ENCODE measurements around the gene IGF2BP2. TPM values are rescaled to one million over a fixed set of nuclear protein-coding genes. Genes with fewer than 3 reads are reported as not detected.
"Not testable (repeated sequence)": the region's sequence is repeated elsewhere in the genome, so short reads cannot be mapped to it uniquely, and the experiment has no call there.

IGF2BP2 gene
- total RNA-seq, 4 donors from 2014 or later, result 12.4 to 45.7 (median 15.9) TPM

GRCh38 chr3:185702262-185703225 lies 122.3 kb downstream of the IGF2BP2 start:
- intact Hi-C loops (cut with DNase I), result no loop called here
- DNase-seq, result no peak
- Histone ChIP-seq H3K9me3 (no peaks in the 10 kb centered on the region), H3K36me3 (no peaks in the 10 kb centered on the region), H3K27ac (no peak overlapping the region), H3K4me3 (replicated peaks in 1 of 3) (no peak overlapping the region), H3K27me3 (no peaks in the 10 kb centered on the region), H3K4me1 (no peaks in the 10 kb centered on the region)
- no peak for TF ChIP-seq POLR2A (IDR thresholded peaks at IDR 0.05)
- TF ChIP-seq, protein P1, sequence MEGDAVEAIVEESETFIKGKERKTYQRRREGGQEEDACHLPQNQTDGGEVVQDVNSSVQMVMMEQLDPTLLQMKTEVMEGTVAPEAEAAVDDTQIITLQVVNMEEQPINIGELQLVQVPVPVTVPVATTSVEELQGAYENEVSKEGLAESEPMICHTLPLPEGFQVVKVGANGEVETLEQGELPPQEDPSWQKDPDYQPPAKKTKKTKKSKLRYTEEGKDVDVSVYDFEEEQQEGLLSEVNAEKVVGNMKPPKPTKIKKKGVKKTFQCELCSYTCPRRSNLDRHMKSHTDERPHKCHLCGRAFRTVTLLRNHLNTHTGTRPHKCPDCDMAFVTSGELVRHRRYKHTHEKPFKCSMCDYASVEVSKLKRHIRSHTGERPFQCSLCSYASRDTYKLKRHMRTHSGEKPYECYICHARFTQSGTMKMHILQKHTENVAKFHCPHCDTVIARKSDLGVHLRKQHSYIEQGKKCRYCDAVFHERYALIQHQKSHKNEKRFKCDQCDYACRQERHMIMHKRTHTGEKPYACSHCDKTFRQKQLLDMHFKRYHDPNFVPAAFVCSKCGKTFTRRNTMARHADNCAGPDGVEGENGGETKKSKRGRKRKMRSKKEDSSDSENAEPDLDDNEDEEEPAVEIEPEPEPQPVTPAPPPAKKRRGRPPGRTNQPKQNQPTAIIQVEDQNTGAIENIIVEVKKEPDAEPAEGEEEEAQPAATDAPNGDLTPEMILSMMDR (IDR thresholded peaks at IDR 0.05), result no peak
- 49 to 51% methylated on average over 10 of the region's 10 CpGs for WGBS, 2 donors

GRCh38 chr3:185701611-185702261 lies 123.1 kb downstream of the IGF2BP2 start:
- Histone ChIP-seq H3K27ac (no peak overlapping the region), H3K36me3 (no peaks in the 10 kb centered on the region), H3K4me3 (replicated peaks in 1 of 3) (no peak overlapping the region), H3K27me3 (no peaks in the 10 kb centered on the region), H3K4me1 (no peaks in the 10 kb centered on the region), H3K9me3 (no peaks in the 10 kb centered on the region)
- 52 to 59% methylated on average over 10 of the region's 10 CpGs for WGBS, 2 donors
- intact Hi-C loops (cut with DNase I), result no loop called here
- no peak for DNase-seq
- TF ChIP-seq, protein P1 (IDR thresholded peaks at IDR 0.05), result no peak
- no peak for TF ChIP-seq POLR2A (IDR thresholded peaks at IDR 0.05)

DNA sequence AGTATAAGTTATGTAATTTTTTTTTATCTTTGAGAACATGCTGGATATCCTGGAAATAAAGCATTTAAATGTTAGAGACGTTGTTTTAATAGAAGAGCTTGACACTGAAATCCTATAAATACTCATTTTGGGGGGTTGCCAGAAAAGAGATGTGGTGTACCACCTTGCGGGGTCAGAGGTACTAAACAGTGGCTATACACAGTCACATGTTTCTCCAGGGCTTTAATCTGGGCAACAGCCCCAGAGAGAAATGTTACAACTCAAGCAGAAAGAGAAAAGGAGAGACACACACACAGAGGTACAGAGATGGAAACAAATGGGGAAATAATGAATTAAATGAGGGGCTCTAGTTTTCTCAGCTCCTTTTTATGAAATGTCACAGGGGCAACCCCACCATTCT lies 124.9 kb downstream of the IGF2BP2 start:
- DNase-seq, result no peak
- Histone ChIP-seq H3K27me3 (no peaks in the 10 kb centered on the region), H3K4me1 (no peaks in the 10 kb centered on the region), H3K36me3 (no peaks in the 10 kb centered on the region), H3K27ac (no peak overlapping the region), H3K4me3 (replicated peaks in 1 of 3) (no peak overlapping the region), H3K9me3 (no peaks in the 10 kb centered on the region)
- 68 to 75% methylated on average over 2 of the region's 2 CpGs for WGBS, 2 donors
- TF ChIP-seq, protein P1 (IDR thresholded peaks at IDR 0.05), result no peak
- no peak for TF ChIP-seq POLR2A (IDR thresholded peaks at IDR 0.05)
- intact Hi-C loops (cut with DNase I), result no loop called here

DNA sequence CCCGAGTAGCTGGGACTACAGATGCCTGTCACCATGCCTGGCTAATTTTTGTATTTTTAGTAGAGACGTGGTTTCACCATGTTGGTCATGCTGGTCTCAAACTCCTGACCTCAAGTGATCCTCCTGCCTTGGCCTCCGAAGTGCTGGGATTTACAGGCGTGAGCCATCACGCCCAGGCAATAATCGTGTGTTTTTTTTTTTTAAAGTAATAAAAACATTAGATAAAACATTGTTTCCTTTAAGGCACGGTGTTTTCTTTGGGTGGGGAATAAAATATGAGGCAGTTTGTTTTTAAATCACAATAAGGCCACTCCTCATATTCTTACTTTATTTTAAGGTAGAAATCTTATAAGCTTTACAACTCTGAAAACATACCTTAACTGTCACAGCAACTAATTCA lies 127.6 kb downstream of the IGF2BP2 start:
- H3K27me3 ChIP-seq; DNase-seq; H3K4me3 ChIP-seq (replicated peaks in 1 of 3); H3K4me1 ChIP-seq; H3K36me3 ChIP-seq; H3K9me3 ChIP-seq; H3K27ac ChIP-seq; intact Hi-C loops (cut with DNase I): not testable (repeated sequence)
- WGBS, 2 donors, result 85% methylated on average over 7 of the region's 7 CpGs

GRCh38 chr3:185696039-185696438 lies 128.8 kb downstream of the IGF2BP2 start:
- H3K27ac ChIP-seq, result no peak overlapping the region
- H3K9me3 ChIP-seq, result no peaks in the 10 kb centered on the region
- H3K36me3 ChIP-seq, result no peaks in the 10 kb centered on the region
- 66 to 68% methylated on average over 6 of the region's 6 CpGs for WGBS, 2 donors
- intact Hi-C loops (cut with DNase I), result no loop called here
- TF ChIP-seq POLR2A (IDR thresholded peaks at IDR 0.05), result no peak
- TF ChIP-seq, protein P1 (IDR thresholded peaks at IDR 0.05), result no peak
- H3K4me1 ChIP-seq, result no peaks in the 10 kb centered on the region
- no peak for DNase-seq
- no peak overlapping the region for H3K4me3 ChIP-seq (replicated peaks in 1 of 3)
- no peaks in the 10 kb centered on the region for H3K27me3 ChIP-seq
